NT2/D1 (cell line): ENCODE results near the gene TRIM14.
"Not testable (repeated sequence)": the region's sequence is repeated elsewhere in the genome, so short reads cannot be mapped to it uniquely, and the experiment has no call there.

ENCODE experiments used
- YY1 ChIP-seq: IDR thresholded peaks from 2 replicates; pipeline ENCODE4 v1.6.1; 2011; ENCODE audit not compliant: insufficient read length, insufficient read depth
- ZNF274 ChIP-seq: IDR thresholded peaks from 2 replicates; pipeline ENCODE4 v1.6.1; 2011; ENCODE audit warnings: mild to moderate bottlenecking, low read depth, low read length

- not testable (repeated sequence) for TF ChIP-seq ZNF274, YY1
These were observed 99.2 kb downstream of the TRIM14 start for GRCh38 chr9:98019869-98020268.
